GM18868 (cell line): Measurements from ENCODE around the gene NUB1.

Experiments
- ATAC-seq: cut with Tn5 transposase; IDR thresholded peaks from one replicate; pipeline ENCODE4 v1.9.1; 2021; ENCODE audit warnings: mild to moderate bottlenecking, moderate library complexity; ENCODE audit not compliant: unreplicated experiment

NUB1 gene

DNA sequence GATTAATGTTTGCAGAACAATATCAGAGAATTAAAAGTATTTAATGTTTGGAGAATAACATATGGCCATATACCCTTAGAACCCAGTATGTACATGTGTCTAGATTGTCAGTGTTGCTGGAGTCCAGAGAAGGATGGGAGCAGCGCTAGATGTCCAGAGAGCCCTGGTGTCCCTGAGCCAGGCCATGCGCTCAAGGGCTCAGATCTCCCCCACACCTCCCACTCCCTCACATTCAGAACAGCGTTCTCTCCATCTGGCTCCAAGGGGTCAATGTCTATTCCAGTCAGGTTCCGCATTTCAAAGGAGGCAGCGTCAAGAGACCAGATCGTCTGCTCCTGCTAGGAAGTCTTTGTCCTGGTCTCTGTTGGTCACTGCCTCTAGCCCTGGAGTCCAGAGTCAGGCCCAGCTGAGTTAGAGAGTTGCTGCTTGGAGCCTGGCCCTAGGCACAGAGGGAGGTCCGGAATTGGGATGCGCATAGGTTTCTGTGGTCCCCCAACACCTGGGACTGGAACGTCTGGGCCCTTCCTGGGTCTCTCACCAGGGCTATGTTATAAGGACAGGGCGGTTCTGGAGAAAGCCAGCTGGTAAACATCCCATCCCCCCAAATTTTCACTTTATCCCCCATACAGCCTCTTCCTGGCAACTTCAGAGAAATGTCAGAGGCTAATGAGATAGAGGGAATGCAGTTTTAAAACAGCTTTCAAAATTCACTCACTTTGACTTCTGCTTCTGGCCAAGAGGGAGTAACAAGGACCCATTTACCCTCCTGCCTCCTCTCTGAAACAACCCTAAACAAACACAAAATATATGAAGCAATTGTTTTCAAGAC is 74.7 kb downstream of the NUB1 start:
- ATAC-seq, result no peak

DNA sequence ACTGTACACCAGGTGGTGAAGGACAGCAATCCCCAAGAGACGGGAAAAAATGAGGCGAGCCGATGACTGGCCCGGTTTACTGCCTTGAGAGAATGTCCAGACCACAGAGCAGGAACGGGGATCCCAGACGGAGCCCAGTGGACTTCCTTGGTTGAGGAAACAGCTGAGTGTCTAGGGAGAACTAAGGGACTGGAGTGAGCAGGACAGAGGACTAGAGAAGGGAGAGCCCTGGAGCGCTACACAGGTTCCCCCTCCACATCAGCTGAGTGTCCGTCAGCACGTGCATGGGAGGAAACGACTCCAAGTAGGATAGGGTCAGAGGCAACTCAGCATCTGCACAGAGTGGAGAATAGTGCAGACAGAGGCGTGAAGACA is 75.3 kb downstream of the NUB1 start:
- no peak for ATAC-seq

DNA sequence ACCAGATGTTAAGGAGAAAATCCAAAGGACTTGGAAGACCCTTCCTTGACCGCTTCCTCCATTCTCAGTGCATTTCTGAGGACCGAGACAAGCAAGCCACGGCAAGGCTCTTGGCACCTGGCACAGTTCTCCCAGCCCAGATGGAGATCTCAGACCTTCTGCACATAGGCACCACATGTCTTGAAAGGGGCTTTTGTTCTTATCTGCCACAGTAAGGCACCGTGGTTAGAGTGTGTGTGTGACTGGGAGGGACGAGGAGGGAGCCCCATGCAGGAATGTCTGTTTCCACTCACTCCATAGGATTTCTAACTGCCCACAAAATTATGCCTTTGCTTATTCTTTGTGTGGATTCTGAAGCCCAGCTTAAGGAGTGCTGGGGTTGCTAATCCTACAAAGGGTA is 78.5 kb downstream of the NUB1 start:
- no peak for ATAC-seq

DNA sequence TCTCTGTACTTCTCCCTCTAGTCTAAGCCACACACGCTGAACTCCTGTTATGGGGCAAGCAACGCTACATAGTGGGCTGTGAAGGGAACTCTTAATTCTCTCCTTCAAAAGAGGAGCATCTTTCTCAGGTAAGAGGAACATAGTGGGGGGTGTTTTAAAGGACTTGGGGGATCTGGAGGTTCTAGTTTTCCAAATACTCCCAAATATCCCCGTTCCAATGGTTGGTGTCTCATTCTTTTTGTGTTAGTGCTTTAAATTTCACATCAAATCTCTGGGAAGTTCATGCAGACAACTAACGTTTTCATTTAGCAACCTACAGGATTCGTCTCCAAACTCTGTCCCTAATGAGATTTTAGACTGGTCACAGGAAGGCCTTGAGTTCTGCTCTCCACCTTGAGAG is 80.6 kb downstream of the NUB1 start:
- no peak for ATAC-seq

DNA sequence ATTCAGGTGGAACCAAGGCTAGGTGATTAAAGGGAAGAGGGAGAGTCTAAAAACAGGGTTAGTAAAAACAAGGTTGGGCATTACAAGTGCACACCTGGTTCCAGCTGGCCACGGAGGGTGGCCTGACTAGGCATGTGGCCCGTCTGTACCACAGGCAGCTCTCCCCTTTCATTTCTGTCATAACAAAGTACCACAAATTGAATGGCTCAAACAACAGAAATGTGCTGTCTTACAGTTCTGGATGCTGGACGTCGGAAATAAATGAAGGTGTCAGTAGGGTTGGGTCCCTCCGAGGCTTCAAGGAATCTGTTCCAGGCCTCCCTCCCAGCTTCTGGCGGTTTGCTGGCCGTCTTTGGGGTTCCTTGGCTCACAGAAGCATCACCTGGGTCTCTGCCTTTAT is 81.6 kb downstream of the NUB1 start:
- no peak for ATAC-seq

DNA sequence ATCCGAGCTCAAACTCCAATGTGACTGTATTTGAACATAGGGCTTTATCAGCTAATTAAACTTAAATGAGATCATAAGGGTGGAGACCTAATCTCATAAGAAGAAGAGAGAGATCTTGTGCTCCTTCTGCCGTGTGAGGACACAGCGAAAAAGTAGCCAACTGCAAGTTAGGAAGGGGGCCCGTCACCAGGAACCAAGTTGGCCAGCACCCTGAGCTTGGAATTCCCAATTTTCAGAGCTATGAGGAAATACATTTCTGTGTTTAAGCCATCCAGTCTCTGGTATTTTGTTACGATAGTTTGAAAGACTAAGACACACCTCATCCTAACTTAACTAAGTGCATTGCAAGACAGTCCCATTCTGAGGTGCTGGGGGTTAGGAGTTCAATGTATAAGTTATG is 82.3 kb downstream of the NUB1 start:
- ATAC-seq, result no peak

DNA sequence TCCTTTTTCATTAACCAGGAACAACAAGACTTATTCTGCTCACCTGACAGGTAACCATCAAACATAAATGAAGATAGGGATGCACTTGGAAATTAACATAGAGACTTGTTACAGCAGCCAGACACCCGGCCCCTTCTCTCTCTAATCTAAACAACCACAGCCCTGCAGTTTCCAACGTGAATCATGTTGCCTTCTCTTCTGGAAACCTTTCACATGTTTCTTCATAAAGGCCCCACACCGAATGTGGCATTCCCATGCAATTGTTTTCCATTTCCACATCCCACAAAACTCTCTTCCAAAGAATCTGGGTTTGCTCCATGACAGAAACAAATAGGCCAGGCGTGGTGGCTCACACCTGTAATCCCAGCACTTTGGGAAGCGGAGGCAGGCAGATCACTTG is 83.2 kb downstream of the NUB1 start:
- no peak for ATAC-seq

DNA sequence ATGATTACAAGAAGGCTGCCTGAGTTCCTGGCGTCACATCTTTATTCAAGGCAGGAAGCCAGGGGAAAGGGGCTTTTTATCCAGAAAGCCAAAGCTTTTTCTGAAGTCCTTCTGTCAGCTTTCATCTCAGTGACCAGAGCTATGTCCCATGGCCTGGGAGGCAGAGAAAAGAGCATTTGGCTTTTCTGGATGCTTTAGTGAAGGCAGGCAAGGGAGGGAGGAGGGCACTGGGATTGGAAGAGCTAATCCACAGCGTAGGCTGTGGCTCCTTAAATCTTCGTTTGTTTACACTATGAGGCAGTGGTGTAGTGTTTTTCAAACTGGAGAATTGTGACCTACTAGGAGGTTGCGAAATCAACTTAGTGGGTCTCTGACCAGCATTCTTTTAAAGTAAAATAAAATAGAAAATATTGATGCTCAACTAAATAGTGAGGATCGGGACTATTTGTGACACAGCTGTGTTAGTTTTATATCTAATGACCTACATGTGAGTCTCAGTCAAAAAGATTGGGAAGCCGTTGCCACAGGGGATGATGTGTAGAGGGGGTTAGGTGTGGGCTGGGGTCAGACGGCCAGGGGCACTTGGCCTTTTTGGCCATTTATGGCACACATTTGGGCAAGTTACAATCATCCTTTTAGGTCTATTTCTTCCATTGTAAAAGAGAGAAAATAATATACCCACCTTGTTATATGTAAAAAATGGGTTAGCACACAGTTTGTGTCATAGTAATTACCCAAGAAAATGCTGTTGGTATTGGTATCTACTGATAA is 84.2 kb downstream of the NUB1 start:
- ATAC-seq, result no peak

DNA sequence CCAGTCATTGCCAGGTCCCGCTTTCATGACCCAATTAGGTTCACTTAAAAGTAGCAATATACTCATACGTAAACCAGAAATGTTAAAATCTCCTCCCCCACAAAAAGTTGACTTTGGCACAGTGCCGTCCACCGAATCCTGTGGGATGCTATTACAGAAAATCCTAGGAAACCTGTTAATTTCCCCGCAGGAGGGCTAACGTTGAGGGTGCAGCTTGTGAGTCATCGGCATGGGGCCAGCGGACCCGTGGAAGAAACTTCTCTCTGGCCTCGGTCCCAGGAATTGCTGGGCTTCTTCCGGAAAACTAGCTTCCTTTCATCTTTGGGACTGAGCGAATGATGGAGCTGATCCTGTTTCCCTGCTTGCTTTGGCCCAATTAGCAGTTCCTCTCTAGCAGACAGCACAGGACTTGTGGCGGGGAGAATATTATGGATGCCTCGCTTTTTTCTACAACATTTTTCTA is 84.9 kb downstream of the NUB1 start:
- ATAC-seq, result no peak

DNA sequence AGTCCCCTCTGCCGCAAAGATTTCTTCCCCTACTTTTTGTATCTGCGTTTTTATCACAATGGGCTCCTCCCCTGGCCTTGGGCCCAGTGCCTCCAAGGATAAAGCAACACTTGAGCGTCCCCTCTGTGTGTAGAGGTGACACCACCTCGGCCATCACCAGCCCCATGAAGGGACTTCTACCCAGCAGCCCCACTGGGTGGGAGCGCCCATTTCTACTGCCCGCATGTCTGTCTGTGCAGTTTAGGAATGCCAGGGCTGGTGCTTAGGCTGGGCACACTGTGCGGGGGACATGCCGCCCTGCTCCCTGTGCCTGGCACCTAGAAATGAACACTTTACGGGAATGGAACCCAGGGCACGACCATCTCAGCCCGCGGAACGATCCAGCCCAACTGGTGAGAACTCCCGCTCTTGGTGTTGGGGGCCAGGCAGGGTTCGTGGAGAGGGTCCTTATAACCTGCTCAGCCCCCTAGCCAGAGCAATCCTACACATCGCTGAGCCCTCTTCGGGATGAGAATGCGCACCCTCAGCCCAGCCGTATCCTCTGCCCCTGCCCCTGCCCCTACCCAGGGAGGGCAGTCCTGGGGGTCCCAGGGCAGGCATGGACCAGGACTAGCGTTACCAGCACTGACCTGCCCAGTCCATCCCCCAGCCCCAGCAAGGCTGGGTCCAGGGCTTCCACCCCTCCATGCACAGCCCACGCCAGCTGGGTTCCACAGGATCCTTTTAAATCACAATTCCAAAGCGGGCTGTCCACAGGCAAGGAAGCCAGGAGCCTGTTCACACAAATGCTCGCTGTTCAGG is 85.5 kb downstream of the NUB1 start:
- ATAC-seq, result no peak

DNA sequence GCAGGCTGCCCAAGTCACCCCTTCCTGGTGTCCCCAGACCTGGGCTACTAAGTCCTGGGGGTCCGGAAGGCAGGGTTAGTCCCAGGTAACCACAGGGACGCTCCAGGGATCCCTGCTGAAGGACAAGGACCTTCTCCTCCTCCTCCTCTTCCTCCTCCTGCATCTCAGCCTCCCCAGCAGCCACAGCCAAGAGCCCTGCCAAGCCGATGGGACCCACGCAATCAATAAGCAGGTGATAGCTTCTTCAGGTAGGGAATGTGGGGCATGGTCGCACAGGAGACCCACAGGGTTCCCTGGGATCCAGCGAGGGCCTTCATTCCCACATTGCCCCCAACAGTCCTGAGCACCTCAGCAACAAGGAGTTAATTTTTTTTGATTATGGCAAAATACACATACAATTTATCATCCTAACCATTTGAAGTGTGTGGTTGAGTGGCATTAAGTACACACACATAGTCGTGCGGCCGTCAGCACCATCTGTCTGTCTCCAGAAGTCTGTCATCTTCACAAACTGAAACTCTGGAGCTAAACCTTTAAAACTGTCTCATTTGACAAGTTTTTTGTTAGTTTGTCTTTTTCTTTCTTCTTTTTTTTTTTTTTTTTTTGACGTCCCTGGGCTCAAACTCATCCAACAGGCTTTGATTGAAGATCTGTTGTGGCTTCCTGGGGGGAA is 86.2 kb downstream of the NUB1 start:
- ATAC-seq, result no peak
